ENCODE results near the gene TPPP.
A peak's percentile ranks its signal among the peaks of the same experiment; 100 is the strongest.
"Not testable (repeated sequence)": the region's sequence is repeated elsewhere in the genome, so short reads cannot be mapped to it uniquely, and the experiment has no call there.

Gene TPPP

DNA sequence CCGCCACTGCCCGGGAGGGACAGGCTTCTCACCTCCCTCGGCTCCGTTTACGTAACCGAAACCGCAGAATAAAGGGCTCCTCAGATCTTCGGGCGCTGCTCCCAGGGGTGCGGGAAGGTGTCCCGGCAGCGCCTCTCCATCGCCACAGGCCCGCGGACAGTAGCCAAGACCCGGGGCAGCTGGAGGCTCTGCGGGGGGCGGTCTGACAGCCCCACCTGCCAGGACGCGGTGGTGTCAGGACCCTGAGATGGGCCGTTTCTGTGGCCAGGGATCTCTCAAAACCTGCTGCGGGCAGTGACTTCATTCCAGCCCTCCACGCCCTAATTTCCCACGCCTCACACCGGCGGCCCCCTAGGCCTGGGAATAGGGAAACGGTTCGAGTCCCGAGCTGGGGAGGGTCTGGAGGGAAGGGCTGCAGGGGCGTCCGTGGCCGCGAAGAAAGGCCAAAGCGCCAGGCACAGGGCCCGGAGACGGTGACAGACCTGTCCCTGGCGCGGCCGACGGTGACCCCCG lies 567 bp downstream of the TPPP start:
- DNase-seq: not testable (repeated sequence)

DNA sequence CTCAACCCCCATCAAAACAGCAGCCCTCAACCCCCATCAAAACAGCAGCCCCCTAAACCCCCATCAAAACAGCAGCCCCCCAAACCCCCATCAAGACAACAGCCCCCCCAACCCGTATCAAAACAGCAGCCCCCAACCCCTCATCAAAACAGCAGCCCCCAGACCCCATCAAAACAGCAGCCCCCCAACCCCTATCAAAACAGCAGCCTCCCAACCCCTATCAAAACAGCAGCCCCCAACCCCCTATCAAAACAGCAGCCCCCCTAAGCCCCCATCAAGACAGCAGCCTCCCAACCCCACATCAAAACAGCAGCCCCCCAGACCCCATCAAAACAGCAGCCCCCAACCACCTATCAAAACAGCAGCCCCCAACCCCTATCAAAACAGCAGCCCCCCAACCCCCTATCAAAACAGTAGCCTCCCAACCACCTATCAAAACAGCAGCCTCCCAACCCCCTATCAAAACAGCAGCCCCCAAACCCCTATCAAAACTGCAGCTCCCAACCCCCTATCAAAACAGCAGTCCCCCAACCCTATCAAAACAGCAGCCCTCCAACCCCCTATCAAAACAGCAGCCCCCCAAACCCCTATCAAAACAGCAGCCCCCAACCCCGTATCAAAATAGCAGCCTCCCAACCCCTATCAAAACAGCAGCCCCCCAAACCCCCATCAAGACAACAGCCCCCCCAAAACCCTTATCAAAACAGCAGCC lies 1.2 kb downstream of the TPPP start:
- DNase-seq: no peak

DNA sequence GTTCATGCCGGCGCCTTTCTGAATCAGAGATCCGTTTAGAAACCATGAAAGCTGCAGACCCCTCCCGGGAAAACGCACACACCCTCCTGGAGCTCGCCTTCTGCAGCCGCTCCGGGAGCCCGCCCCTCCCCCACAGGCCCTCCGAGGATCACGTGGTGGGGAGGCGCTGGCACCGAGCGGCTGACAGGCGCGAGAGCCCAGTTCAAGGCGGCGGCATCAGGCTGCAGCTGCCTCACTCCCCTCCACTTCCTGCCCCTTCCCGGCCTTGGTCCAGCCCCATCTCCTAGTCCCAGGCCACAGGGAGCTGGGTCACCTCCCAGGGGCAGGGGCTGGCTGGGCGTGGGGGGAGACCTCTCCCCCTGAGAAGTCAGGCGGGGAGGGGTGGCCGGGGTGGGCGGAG lies 2.1 kb downstream of the TPPP start:
- not testable (repeated sequence) for DNase-seq

DNA sequence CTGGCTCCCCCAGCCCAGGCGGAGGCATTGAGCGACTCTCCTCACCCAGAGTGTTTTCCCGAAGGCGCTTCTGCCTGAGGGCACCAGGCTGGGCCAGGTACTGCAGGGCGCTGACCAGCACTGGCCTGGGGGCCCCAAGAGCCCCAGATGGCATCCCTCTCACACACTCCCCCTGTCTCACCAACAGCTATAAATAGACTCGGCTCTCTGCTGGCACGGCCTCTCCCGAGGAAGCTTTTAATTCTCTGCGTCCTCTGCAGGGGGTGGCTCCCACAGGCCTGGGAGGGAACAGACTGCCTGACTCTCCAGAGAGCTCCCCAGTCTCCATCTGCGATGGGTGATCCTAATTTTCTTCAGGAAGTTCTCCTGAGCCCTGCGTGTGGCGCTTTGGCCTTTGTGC lies 2.9 kb downstream of the TPPP start:
- not testable (repeated sequence) for DNase-seq

DNA sequence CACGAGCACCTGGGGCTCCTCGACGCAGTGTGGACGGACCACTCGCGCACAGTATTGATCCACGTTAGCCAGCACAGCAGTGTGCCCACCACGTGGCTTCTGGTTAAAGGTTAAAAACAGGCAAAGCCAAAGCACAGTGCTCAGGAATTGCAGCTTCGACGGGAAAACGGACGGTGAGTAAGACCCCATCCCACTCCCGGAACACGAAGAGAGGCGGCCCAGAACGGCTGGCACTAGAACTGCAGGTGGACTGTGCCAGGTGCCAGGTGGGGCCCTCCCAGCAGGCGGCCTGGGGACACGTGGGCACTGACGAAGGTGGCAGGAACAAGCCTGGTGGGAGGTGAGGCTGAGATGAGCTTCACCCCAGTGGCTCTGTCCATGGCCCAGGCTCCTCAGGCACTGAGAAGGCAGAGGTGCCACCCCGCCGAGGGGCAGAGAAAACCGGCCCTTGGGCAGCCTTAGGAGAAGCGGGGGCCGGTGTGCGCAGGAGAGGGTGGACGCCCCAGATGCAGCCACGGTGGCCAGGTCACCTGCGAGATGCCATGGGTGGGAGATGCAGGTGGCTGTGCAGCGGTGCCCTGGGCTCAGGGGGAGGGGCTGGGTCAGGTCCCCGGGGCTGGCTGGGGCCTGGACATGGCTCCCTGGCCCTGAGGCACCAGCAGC lies 4.7 kb downstream of the TPPP start:
- DNase-seq: not testable (repeated sequence)

DNA sequence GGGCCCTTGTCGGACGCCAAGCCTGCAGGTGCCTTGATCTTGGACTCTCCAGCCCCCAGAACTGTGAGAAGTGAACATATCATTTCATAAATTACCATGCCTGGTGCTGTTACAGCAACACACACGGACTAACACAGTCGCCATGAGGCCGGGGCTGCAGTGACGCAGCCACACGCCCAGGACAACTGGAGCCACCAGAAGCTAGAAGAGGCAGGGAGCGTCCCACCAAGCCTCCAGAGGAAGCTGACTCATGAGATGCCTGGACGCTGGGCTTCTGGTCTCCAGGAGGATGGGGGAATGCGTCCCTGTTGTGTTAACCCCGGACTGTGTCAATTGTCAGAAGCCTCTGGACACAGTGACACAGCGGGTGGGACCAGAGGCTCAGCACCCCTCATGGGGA lies 6.2 kb downstream of the TPPP start:
- not testable (repeated sequence) for DNase-seq

DNA sequence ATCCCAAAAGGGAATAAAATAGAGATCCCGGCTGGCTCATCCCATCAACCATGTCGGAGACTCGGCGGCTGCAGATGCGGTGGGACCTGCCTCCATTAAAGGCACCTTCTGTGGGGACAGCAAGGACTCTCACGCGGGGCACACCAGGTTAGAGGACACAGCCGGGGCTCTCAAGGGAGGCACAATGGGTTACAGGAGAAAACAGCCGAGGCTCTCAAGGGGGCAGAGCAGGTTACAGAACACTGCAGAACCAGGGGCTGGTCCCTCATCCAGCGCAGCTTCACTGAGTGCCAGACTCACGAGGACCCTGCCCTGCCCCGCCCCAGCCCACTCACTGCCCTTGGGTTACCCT lies 7.0 kb downstream of the TPPP start:
- DNase-seq: not testable (repeated sequence)

DNA sequence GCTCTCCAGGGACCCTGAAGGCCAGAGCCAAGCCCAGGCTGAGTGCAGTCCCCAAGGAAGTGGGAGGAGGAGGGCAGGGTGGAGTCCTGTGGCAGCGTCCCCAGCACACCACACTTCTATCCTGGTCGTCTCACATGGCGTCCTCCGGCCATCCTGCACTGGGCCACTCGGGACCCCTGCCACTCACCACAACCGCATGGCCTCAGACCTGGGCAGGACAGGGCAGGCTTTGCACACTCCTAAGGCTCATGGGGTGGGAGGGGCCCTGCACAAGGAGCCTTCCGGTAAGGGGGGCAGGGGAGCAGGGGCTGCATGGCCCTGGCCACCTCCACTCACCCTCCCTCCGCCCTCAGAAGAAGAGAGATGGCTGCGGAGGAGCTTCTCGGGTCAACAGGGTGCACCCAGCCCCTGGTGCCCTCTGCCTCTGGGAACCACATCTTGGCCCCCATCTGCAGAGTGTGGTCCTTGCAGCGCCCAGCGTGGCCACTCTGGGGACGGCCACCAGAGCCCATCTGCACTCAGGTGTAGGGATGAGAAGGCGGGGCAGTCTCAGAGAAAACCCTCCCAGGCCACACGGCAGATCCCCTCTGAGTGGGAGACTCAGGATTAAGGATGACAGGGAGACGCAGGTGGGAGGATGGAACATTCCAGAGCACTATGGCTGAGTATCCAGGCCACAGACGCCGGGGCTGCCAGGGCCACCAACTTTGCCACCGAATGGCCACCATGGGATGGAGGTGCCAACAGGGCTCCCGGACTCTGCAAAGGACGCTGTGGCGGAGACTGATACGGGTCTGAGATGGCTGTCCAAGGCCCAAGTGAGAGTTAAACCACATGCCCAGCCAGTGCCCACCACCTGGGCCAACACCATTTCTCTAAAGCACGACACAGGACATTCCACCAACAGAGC lies 7.6 kb downstream of the TPPP start:
- no peak for DNase-seq

DNA sequence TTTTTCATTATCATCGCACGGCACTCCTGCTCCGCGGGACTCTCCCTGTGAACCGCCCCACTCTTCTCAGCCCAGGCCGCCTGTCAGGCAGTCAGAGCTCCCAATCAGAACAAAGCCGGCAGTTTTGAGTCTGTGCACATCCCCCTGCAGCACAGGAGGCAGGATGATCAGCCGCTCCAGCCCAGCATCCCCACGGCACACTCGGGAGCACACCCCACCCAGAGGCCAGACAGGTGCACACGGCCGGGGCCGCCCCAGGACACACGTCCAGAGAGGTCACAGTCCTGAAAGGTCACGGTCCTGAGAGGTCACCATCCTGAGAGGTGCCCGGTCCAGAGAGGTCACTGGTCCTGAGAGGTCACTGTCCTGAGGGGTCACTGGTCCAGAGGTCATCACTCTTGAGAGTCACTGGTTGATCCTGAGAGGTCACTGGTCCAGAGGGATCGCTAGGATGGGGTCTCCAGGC lies 8.4 kb downstream of the TPPP start:
- DNase-seq: no peak

DNA sequence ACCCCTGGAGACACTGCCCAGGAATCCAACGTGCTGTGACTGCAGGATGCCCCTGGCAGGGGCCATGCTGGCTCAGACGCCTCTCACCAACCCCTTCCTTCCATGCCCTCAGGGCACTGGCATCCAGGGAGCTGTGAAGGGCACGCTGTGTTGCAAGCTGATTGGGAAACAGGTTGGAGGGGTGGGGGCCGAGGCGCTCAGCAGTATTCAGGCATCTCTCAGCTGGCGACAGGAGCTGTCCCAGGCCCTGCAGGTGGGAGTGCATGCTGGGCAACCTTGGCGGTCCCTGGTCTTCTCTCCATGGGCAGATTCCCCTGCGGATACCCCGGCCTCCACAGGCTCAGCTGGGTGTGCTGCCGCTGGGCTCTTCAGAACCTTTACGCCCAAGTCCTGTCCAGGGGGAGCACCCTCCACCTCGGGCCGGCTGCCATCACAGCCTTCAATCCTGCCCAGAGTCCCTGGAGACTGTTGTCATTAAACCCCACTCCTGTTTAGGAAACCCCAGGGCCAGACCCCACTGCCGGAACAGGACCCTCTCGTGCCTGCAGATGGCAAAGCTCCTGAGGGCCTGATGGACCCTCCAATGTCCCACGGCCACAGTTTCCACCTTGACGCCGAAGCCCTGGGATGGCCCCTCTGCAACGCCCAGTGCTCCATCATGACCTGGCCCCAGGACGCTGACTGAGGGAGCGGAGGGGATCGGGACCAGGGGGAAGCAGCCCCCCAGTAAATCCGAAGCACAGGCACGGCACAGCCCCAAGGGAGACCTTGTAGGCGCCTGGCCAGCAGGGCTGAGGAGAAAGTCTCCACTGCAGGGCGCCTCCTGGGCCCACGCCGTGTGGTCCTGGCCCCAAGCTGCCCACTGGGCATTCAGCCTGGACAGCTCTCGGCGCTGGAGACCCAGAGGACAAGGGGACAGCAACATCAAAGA lies 9.3 kb downstream of the TPPP start:
- peak in 2 of 3 experiments; percentile 49 to 77 for DNase-seq

DNA sequence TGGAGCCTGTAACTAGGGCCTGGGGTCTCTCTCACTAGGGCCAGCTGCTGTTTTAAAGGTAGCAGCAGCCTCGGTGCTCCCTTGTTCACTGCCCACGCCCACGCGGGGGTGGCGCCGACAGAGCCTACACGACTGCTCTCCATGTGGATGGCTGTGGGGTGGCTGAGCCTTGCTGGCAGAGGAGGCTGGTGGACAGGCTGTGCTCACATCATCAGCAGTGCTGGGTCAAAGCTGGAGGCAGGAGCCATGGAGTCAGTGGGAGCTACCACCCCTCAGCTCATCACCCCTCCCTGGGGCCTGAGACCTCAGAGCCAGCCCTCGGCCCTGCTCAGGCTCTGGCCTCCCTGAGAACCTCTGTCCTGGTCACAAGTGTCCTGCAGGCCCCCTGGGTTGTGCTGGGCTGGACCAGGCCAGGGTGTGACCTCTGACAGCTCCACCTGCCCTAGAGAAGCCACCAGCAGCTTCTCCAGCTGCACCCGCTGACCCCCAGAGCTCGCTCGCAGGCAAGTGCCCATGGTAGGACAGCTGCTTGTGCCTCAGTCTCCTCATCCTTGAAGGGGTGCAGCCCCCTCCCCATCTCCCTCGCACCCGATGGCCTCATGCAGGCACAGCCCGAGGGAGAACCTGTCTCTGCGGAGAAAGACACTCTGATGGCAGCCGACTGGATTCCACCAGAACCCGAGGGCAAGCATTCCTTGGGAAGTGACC lies 10.3 kb downstream of the TPPP start:
- DNase-seq: not testable (repeated sequence)

DNA sequence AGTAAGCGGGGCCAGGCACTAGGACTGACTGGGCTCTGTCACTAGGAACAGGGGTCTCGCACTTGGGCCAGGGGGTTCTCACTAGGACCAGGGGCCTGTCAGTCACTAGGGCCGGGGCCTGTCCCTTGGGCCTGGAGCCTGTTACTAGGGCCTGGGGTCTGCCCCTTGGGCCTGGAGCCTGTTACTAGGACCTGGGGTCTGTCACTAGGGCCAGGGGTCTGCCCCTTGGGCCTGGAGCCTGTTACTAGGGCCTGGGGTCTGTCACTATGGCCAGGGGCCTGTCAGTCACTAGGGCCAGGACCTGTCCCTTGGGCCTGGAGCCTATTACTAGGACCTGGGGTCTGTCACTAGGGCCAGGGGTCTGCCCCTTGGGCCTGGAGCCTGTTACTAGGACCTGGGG lies 10.9 kb downstream of the TPPP start:
- not testable (repeated sequence) for DNase-seq

DNA sequence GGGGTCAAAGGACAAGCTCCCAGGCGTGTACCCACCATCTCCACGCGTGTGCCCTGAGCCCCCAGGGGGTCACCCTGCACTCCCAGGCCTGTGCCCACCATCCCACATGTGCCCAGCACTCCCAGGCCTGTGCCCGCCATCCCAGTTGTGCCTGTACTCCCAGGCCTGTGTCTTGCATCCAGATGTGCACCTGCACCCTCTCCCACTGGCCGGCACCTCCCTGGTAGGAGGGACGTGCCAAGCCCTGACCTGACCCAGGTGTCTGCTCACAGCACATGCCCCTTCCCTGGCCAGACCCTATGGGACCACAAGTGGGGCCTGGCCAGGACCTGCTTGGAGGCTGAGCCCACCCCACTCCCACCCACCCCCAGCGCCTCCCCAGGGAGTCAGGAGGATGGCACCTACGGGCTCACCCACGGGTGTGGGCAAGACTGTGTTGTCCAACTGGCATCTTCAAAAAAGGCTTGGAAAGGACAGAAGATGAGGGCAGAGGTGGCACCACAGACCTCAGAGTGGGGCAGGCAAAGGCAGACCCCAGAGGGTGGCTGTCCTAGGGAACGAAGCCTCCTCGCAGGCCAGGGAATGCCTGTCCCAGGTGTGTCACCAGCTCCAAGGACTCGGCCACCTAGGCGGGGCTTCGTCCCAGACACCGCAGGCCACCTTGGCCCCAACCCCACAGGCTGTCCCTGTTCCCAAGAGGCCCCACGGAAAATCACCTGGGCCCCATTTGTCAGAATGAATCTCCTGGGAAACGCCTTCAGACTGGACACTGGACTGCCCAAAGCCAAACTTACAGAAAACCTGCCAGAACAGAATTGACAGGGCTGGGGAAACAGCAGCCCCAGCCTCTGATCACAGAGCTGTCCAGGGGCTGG lies 11.6 kb downstream of the TPPP start:
- DNase-seq: not testable (repeated sequence)

DNA sequence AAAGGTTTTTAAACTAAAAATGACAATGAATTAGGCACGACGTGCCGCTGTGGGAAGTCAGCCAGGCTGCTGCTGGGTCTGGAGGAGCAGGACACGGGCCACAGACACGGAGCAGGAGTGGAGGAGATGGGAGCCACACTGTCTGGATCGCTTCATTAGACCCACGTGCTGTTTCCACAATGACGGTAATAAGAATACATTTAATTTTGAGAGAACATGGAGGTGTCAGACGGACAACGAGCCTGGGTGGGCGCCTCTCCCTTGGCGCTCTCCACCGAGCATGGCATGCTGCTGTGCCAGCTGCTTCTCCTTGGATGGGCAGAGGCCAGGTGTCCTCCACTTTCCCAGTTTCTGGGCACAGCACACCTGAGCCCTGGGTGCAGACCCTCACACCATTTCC lies 12.3 kb downstream of the TPPP start:
- DNase-seq: not testable (repeated sequence)

DNA sequence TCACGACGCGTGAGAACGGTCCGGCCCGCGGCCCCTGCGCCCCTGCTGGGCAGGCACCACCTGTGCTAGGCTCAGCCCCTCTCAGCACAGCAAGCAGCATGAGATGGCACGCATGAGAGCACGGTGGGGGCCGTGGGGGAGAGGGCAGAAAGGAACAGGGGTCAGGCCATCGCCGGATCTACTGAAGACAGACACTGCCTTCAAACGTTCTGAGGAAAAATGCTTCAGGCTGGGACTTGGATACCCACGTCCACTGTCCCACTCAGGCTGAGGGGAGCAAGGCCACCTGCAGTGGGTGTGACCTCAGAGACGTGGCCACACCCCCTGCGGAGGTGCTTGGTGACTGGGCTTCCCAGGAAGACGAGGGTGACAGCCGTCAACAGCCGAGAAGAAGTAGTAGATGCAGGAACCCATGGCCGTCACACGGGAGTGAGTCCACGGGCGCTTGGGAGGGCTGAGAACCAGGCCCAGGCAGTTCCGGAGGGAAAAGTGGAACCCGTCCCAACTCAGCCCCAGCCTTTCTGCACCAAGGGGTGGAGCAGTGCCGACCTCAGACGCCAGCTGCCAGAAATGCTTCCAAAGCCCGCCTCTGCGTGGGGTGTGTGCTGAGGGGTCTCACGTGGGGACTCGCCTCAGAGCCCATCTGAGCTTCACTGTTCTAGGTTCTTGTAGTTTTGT lies 12.9 kb downstream of the TPPP start:
- not testable (repeated sequence) for DNase-seq

DNA sequence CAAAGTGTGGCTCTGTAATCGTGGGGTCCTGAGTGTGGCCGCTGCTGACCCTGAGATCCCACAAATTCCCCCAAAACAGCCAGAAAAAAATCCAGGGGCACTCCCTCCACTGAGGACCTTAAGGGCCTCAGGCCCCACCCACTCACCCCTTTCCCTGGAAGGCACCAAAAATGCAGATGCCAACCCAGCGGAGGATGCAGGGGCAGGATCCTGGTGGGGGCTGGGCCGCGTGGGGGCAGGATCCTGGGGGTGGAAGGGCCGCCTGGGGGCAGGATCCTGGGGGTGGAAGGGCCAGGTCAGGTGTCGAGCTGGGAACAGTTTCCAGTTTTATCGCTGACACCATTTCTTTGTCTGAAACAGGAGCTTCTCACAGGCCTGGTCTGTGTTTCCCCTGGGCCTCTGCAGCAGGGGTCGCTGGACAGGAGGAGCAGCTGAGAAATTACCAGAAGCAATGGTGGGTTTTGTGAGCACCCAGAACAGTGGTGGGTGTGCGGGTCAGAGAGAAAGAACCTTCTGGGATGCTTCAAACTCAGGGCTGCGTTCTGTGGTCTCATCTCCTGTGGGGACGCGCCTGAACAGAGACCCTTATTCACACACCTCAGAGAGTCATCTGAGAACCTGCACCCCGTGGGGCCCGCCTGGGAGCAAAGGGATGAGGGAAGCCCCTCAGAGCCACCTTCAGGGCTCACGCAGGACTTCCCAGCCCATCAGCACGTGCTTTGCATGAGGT lies 13.8 kb downstream of the TPPP start:
- DNase-seq: not testable (repeated sequence)

DNA sequence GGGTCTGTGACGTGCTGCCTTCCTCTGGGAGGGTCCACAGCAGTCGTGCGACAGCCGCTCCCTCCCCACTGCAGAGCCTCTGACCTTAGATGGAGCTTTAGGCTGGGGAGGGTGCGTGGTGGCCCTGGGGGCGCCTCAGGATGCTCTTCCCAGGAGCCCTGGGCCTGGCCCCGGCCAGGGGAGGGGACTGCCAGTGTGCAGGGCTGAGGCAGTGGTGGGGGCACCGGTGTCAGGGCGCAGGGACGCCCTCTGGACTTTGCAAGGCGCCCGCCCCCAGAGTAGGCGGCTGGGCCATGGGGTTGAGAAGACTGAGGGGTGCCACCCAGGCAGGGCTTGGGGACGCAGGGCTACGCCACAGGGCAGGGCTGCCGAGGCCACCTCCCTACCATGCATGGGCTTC lies 14.6 kb downstream of the TPPP start:
- not testable (repeated sequence) for DNase-seq

DNA sequence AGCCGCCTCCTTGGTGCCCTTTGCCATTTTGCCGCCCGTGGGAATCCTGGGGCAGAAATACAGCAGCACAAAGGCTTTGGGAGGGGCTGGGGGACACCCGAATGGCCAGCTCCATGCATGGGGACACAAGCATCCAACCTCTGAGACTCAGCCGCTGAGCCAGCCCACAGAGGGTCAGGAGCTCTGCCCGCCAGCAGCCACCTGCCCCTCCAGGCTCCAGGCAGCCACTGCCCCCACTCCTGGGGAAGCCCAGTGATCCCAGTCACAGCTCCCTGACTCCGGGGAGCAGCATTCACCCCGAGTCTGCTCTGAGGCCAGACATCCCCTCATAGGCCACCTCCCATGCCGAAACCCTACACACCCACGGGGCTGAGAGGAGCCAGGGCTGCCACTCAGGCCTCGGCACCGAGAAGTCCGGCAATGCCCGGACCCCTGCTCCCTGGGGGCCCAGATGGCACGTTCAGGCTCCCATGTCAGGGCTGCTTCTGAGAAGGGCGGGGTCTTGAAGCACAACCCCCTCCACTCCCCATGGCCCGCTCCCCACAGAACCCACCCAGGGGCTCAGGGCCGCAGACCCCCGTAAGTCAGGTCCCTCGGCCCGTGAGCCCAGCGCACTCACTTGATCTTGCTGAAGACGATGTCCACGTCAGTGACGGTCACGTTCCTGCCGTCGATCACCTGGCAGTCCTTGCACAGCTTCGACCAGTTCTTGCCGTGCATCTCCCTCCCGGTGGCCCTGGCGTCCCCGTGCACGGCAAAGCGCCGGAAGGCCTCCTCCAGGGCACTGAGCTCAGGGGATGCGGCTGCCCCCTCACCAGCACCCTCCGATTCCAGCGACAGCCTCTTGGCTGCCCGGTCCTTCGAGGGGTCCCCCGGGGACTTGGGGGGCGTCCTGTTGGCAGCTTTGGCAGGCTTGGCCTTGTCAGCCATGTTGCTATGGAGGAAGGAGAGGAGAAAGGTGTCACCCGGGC lies 15.7 kb downstream of the TPPP start:
- DNase-seq: no peak
